SH-SY5Y (cell line): Measurements from ENCODE around the gene GMIP.

Source experiments
- GATA2 ChIP-seq: IDR thresholded peaks from 2 replicates; pipeline ENCODE4 v1.6.1; 2011; ENCODE audit warnings: mild to moderate bottlenecking, low read depth, low read length
- GATA3 ChIP-seq: IDR thresholded peaks from 2 replicates; pipeline ENCODE4 v1.6.1; 2011; ENCODE audit warnings: low read depth, mild to moderate bottlenecking, low read length, moderate library complexity

The GMIP gene

DNA sequence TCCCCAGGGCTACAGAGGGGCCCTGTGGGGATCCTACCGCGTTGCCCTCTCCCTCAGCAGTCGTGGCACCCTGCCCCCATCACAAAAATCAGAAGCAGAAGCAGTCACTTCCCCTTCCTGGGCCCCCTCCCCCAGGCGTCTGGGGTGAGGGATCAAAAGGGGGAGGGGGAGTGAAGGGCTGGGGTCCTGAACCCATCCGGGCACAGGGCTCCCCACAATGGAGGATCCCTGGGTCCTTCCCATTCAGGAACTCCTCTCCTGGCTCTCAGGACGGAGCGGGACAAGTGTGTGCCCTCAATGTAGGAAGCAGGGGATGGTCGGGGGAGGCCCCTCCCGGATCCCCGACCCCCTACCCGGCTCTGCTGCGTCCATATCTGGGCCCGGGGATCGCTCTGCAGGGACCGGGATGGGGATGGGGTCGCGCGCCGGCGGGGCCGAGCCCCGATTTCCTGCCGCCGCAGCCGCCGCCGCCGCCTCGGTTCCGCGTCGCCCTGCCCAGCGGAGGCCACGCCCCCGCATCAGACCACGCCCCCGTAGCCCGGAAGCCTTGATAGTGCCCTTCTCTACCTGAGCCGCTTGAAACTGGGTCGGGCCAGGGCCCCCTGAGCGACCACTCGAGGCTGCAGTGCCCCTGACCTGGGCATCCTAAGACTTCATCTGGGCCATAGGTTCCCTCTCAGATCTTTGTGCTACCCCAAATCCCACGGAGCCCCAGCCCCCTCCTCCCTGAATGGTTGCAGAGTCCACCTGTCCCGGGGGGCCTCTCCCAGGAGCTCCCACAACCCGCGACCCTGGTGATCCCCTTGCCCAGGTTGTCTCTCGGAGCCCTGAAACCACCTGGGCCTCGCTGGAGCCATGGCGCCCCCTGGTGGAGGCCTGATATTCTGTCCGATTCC, at the start of gene GMIP:
TSS of gene GMIP (minus strand) at position 500 of the 896 bp plus-strand sequence. CDS start at position 372, 128 bp downstream.
- no peak for TF ChIP-seq GATA2
- TF ChIP-seq GATA3 = no peak

GRCh38 chr19:19691683-19692082, 48.2 kb upstream of the GMIP start:
- TF ChIP-seq GATA3 (no peak), GATA2 (no peak)

DNA sequence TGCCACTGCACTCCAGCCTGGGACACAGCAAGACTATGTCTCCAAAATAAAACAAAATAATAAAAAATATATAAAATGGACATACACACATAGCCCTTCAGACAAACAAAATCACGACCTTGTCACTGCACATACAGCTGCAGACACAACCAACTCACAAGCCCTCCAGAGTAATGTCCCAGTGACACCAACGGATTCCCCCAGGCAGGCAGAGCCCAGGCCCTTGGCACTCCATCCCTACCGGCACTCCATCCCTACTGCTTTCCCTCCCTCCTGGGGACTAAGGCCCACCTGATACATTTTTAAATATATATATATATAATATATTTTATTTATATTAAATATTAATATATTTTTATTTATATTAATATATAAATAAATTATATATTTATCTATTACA, 43.6 kb upstream of the GMIP start:
- TF ChIP-seq GATA2 (no peak), GATA3 (no peak)

- TF ChIP-seq GATA2 (no peak), GATA3 (no peak)
These were observed 43.1 kb upstream of the GMIP start for GRCh38 chr19:19686580-19686979.

DNA sequence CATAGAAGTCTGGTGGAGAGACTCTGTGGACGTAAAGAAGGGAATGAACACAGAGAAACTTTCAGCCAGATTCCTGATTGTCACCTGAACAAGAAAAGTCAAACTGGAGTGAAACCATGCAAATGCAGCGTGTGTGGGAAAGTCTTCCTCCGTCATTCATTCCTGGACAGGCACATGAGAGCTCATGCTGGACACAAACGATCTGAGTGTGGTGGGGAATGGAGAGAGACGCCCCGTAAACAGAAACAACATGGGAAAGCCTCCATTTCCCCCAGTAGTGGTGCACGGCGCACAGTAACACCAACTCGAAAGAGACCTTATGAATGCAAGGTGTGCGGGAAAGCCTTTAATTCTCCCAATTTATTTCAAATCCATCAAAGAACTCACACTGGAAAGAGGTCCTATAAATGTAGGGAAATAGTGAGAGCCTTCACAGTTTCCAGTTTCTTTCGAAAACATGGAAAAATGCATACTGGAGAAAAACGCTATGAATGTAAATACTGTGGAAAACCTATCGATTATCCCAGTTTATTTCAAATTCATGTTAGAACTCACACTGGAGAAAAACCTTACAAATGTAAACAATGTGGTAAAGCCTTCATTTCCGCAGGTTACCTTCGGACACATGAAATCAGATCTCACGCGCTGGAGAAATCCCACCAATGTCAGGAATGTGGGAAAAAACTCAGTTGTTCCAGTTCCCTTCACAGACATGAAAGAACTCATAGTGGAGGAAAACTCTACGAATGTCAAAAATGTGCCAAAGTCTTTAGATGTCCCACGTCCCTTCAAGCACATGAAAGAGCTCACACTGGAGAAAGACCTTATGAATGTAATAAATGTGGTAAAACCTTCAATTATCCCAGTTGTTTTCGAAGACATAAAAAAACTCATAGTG, 36.0 kb upstream of the GMIP start:
- no peak for TF ChIP-seq GATA2
- TF ChIP-seq GATA3 = no peak

DNA sequence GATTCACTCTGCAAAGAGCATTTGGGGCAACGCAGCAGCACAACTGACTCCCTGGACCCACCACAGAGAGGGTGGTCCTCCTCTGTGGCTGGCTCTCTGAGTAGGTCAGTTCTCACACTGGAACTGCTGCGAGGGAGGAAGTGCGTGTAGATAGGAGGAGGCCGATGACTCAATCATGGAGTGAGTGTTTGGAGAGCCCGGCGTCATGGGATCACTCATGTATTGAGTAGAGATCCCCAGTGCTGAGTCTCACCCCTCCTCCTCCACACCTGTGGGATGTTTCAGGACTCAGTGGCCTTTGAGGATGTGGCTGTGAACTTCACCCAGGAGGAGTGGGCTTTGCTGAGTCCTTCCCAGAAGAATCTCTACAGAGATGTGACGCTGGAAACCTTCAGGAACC, 34.1 kb upstream of the GMIP start:
- TF ChIP-seq GATA3 (no peak), GATA2 (no peak)

- no peak for TF ChIP-seq GATA2
- no peak for TF ChIP-seq GATA3
These were observed 30.9 kb upstream of the GMIP start for GRCh38 chr19:19674315-19674714.

- no peak for TF ChIP-seq GATA2
- TF ChIP-seq GATA3 = no peak
These were observed 29.4 kb upstream of the GMIP start for GRCh38 chr19:19672816-19673215.

- TF ChIP-seq GATA2 = no peak
- TF ChIP-seq GATA3 = no peak
These were observed 26.7 kb upstream of the GMIP start for GRCh38 chr19:19670070-19670551.

DNA sequence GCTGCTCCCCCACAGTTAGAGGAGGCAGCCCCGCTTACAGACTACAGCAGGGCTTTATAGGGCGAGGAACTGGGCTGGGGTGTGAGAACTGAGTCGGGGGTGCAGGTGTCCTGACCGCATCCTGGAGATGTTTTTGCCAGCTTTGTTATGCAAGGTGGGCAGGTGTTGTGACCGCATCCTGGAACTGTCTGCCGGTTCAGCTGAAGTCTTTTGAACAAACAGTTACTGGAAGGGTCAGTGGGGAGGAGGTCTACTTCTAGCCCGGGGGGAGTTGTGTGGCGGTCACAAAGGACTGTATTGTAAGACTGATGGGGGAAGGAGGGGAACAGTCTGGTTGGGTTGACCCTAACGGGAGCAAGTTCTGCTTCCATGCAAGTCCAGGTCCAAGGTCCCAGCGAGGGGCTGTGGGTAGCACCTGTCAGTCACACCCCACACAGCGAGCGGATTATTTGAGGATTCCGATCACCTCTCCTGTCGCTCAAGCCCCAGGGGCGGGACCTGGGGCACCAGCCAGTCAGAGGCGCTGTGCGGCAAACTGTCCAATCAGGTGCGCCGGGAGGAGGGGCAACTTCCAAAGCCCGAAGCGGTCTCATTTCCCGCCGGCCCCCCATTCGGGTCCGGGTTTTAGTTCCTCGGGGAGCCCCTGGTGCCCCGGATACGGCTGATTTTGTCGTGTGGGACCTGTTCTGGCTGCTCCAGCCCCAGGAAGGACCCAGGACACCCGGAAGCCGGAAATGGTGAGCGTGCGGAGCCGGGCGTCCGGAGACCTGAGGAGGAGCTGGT, 25.0 kb upstream of the GMIP start, which contains the start of gene ZNF101:
TSS of gene ZNF101 (plus strand) at position 610 of the 783 bp plus-strand sequence. CDS start at position 735, 125 bp downstream.
- TF ChIP-seq GATA3 (no peak), GATA2 (no peak)

GRCh38 chr19:19663256-19664120, 20.0 kb upstream of the GMIP start, which contains the start of gene ATP13A1:
Gene ATP13A1 (minus strand): TSS chr19:19663676. CDS start chr19:19663666, 10 bp downstream.
- TF ChIP-seq GATA2 = no peak
- no peak for TF ChIP-seq GATA3

GRCh38 chr19:19662871-19663255, 19.4 kb upstream of the GMIP start:
- TF ChIP-seq GATA3 (no peak), GATA2 (no peak)

DNA sequence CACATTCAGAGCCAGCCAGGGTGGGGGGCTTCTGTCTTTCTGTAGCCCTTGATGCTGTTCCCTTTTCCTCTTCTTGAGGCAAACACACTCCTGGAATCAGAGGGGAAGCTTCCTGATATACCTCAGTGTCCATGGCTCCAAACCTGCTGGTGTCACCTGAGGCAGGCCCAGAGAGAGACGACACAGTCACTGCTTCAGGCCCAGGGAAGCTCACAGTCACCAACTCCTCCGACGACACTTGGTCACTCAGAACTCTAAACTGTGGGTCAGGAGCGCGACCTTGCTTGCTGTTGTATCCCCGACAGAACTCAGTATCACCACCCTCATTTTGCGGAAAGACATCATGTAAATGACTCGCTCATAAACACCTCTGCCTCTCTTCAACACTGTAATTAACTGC, 18.9 kb upstream of the GMIP start:
- TF ChIP-seq GATA3 (no peak), GATA2 (no peak)
